SK-N-SH treated with all-trans-retinoic acid at 6 μM for 48 hours (cell line): ENCODE measurements around the gene ZBTB12.

Experiments used
- ARNTL ChIP-seq: fragments of 450-650 bp; formaldehyde crosslinking; IDR thresholded peaks from 2 replicates; pipeline ENCODE4 v1.5.0; 2020; ENCODE audit warnings: low read depth, mild to moderate bottlenecking, moderate library complexity, borderline replicate concordance
- CREB5 ChIP-seq: fragments of 250-450 bp; sonication (Bioruptor Pico); IDR thresholded peaks from 2 replicates; pipeline ENCODE4 v1.5.1; 2020; ENCODE audit warnings: low read depth, mild to moderate bottlenecking, moderate library complexity
- CSDC2 ChIP-seq: fragments of 250-450 bp; sonication (Bioruptor Pico); IDR thresholded peaks from 2 replicates; pipeline ENCODE4 v1.5.0; 2020; ENCODE audit warnings: mild to moderate bottlenecking, moderate library complexity
- CSRNP3 ChIP-seq: fragments of 250-450 bp; sonication (Bioruptor Pico); IDR thresholded peaks from 2 replicates; pipeline ENCODE4 v1.5.1; 2021; ENCODE audit warnings: mild to moderate bottlenecking, moderate library complexity
- ESRRG ChIP-seq: fragments of 250-450 bp; sonication (Bioruptor Pico); IDR thresholded peaks from 2 replicates; pipeline ENCODE4 v1.6.1; 2021; ENCODE audit warnings: mild to moderate bottlenecking
- GLIS3 ChIP-seq: fragments of 250-450 bp; sonication (Bioruptor Pico); IDR thresholded peaks from 2 replicates; pipeline ENCODE4 v1.5.0; 2020; ENCODE audit warnings: mild to moderate bottlenecking, moderate library complexity
- PATZ1 ChIP-seq: fragments of 250-450 bp; sonication (Bioruptor Pico); IDR thresholded peaks from 2 replicates; pipeline ENCODE4 v1.8.0; 2020; ENCODE audit warnings: mild to moderate bottlenecking, moderate library complexity, borderline replicate concordance
- PPARA ChIP-seq: fragments of 250-450 bp; sonication (Bioruptor Pico); IDR thresholded peaks from 2 replicates; pipeline ENCODE4 v1.5.0; 2020; ENCODE audit warnings: mild to moderate bottlenecking, borderline replicate concordance
- RARB ChIP-seq: fragments of 250-450 bp; sonication (Bioruptor Pico); IDR thresholded peaks from 2 replicates; pipeline ENCODE4 v1.8.0; 2021; ENCODE audit warnings: mild to moderate bottlenecking, moderate library complexity
- SNAI2 ChIP-seq: fragments of 250-450 bp; sonication (Bioruptor Pico); IDR thresholded peaks from 2 replicates; pipeline ENCODE4 v1.5.0; 2020; ENCODE audit warnings: mild to moderate bottlenecking, moderate library complexity
- TOX ChIP-seq: fragments of 250-450 bp; sonication (Bioruptor Pico); IDR thresholded peaks from 2 replicates; pipeline ENCODE4 v1.8.0; 2021; ENCODE audit warnings: mild to moderate bottlenecking, moderate library complexity, borderline replicate concordance
- TSHZ2 ChIP-seq: fragments of 250-450 bp; sonication (Bioruptor Pico); IDR thresholded peaks from 2 replicates; pipeline ENCODE4 v1.5.0; 2020; ENCODE audit warnings: mild to moderate bottlenecking, moderate library complexity
- ZFP30 ChIP-seq: fragments of 450-650 bp; formaldehyde crosslinking; IDR thresholded peaks from 2 replicates; pipeline ENCODE4 v1.5.0; 2022; ENCODE audit warnings: mild to moderate bottlenecking, moderate library complexity
- ZNF8 ChIP-seq: fragments of 450-650 bp; formaldehyde crosslinking; IDR thresholded peaks from 2 replicates; pipeline ENCODE4 v1.5.0; 2020; ENCODE audit warnings: mild to moderate bottlenecking, moderate library complexity

GRCh38 chr6:31887173-31888007 lies 14.5 kb downstream of the ZBTB12 start:
- no peak for TF ChIP-seq PATZ1
- TF ChIP-seq RARB = no peak
- TF ChIP-seq TSHZ2 (CRISPR knock-in tag) = no peak
- no peak for TF ChIP-seq CSRNP3
- no peak for TF ChIP-seq ARNTL (CRISPR knock-in tag)
- no peak for TF ChIP-seq SNAI2
- TF ChIP-seq GLIS3 (CRISPR knock-in tag) = no peak
- TF ChIP-seq TOX (CRISPR knock-in tag) = no peak
- no peak for TF ChIP-seq ZFP30
- TF ChIP-seq ZNF8 (CRISPR knock-in tag) = no peak
- no peak for TF ChIP-seq CSDC2
- TF ChIP-seq CREB5 (CRISPR knock-in tag) = no peak
- TF ChIP-seq ESRRG = no peak
- TF ChIP-seq PPARA (CRISPR knock-in tag) = no peak
